HG03439 (cell line): ENCODE data around the gene MYO1B.

ENCODE experiments used
- ATAC-seq: cut with Tn5 transposase; IDR thresholded peaks from one replicate; pipeline ENCODE4 v1.9.1; 2021; ENCODE audit warnings: mild to moderate bottlenecking, moderate library complexity; ENCODE audit not compliant: unreplicated experiment

Gene MYO1B

DNA sequence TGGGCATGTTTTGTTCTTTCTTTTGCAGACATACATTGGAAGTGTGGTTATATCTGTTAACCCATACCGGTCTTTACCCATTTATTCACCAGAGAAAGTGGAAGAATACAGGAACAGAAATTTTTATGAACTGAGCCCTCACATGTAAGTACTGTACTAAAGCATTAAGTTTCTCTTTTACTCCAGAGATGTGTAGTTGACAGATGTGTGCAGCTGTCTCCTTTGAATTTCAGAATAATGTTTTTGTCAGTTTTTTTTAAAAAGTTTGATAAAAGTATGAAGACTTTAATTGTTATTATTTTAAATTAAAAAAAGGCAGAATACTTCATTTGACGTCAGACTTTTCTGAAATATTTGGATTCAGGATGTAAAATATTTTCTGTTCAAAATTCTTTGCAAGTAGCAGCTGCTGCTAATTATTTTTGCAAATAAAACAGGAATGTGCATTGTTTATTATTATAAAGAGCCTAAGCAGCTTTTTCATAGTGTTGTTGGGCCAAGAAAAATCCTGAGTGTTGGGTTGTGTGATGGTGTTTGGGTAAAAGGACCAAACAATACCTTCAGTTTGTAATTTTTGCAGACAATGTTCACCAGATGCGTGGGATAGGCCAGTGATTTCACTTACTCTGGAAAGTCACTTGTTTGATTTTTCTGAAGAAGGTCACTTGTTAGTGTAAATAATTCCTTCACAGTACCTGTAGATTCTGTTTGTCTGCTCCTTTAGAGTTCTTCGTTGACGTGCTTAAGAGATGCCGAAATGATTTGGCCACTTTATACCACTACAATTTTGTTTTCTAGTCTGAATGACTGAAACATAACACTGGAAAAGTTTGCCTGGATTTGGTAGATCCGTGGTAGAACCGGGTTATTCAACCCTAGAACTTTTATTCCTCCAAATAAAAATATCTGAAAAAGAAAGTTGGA lies 51.1 kb downstream of the MYO1B start:
- ATAC-seq, result no peak

DNA sequence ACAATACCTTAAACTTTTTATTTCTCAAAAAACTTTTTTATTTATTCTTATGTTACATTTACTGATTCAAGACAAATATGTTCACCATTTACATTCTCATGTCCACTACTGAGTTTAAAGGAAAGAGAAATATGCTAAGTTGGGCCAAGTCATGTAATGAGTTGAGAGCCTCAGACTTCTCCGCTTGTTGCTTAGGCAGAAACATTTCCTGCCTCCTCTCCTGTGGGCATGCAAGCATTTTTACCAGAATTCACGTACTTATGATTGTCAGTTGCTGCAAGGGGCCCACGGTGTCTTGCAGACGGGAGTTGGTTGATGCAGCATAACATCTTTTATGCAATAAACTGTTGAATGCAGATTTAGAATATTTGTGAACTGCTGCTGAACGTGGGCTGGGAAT lies 51.8 kb downstream of the MYO1B start:
- ATAC-seq, result no peak

DNA sequence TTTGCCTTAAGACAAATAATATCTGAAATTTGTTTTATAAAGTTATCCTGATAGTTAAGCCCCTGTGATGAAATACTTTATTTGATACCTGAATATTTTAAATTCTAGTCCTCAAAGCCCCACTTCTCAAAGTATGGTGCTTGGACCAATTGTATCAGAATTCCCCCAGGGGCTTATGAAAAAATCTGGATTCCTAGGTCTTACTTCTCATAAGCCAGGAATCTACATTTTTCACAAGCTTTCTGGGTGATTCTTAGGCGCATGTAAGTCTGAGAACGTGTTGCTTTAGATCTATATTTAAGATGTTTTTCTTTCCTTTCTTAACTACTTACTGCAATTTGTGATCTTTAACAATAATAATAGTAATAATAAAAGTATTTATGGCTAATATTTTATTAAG lies 53.1 kb downstream of the MYO1B start:
- no peak for ATAC-seq

DNA sequence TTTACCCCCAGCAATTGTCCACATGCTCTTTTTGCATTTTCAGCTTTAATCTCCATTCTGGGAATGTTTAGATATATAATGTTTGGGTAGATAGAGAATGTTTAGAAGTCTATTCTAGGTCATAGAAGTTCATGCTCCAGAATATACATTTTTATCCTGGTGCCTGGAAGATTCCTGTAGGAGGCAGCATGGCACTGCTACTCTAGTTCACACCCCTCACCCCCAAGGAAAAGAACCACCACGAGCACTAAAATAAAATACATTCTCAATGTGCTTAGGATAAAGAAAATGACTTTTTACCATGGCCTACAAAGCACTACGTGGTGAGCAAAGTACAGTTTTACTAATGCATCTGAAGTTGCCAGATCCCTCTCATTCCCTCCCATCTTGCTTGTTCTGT lies 53.8 kb downstream of the MYO1B start:
- no peak for ATAC-seq

DNA sequence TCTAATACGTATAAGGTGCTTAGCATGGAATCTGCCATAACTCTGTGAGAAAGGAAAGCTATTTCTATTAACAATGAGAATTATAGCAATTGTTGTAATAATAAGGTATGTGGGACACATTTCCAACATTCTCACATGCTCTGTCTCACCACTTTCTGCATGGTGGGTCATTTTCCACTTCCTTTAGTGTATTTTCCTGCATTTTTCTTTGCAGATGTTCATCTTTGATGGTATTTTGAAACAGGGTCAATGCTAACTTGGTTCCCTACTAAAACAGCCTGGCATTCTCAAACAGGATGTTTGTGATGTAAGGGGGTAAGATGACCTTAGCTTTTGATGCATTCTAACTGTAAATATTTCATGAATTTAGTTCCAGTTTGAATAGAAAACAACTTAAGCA lies 54.7 kb downstream of the MYO1B start:
- ATAC-seq, result no peak

DNA sequence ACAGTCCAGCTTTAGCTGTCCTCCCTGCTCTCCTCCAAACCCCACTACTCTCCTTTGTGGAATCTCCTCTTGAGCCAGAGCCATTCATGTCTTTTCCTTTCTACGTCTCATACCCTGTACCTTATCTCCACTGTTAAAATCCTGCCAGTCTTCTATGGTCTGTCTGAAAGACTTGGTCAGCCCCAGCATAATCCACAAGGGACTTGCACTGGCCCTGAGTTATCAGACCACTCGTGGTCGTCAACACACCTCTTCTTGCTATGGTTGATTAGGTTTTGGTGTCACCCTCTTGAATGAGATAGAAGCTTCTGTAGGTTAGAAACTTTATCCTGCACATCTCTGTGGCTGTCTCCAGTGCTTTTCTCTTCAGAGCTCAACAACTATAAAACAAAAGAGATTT lies 56.8 kb downstream of the MYO1B start:
- no peak for ATAC-seq

DNA sequence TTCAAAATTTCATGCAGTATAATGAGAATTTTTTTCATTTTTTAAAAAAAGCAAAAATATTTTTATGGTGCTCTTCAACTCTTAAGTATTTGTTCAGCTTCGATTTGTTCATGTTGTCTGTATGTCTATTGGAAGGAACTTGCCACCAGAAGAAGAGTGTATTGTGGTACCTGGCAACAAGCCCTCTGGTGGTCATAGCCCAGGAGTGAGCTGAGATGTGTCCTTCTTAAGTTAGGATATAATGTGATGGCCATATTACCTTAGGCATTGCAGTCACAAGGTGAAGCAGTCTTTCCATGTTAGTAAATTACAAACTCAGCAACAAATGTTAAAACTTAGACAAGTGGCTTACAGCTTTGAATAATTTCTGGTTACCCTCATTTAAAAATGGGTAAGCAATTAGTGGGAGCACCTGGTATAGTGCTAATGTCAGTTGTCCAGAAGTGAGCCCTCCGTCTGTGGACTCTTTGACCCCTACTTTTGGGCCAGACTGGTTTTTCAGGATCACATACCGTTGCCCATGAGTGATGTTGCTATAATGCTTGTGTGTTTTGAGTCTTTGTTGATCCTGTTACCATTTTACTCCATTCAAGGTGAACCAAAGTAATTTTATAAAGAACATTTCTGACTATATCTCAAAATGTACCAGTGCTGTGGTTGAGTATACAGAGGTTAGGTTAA lies 57.4 kb downstream of the MYO1B start:
- no peak for ATAC-seq

DNA sequence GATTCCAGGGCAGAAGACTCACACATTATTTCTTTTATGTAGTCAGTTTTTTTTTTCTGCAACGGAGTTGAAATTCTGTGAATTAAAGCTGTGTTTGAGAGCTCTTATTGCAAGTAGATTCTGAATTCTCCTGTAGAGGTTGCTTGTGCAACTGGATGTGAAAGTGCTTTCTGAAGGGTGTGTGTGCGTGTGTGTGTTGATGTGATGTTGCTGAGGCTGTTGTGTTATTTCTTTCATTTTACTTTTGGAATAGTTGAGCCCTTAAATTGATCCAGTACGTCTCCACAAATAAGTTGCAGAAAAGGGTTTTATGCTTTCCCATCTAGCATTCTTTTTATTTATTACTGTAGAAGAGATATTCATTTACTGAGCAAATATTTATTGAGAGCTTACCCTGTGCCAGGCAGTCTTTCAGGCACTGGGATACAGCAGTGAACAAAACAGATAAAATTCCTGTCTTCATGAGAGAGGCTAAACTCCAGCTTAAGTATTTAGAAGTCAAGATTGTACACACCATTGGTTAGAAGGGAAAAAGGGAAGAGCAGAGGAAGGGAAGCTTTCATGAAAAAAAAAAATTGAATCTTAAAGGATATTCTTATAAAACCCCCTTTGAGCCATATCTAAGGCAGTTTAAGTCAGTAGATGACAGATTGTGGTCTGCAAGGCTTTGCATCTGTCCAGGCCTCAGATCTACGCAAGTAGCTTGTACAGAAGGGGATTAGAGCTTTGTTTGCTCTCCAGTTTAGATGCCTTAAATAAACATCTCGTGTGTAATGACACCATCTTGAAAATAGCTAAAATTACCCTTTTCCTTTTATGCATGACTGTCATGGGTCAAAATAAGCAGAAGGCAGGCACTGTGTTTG lies 58.2 kb downstream of the MYO1B start:
- ATAC-seq, result no peak

DNA sequence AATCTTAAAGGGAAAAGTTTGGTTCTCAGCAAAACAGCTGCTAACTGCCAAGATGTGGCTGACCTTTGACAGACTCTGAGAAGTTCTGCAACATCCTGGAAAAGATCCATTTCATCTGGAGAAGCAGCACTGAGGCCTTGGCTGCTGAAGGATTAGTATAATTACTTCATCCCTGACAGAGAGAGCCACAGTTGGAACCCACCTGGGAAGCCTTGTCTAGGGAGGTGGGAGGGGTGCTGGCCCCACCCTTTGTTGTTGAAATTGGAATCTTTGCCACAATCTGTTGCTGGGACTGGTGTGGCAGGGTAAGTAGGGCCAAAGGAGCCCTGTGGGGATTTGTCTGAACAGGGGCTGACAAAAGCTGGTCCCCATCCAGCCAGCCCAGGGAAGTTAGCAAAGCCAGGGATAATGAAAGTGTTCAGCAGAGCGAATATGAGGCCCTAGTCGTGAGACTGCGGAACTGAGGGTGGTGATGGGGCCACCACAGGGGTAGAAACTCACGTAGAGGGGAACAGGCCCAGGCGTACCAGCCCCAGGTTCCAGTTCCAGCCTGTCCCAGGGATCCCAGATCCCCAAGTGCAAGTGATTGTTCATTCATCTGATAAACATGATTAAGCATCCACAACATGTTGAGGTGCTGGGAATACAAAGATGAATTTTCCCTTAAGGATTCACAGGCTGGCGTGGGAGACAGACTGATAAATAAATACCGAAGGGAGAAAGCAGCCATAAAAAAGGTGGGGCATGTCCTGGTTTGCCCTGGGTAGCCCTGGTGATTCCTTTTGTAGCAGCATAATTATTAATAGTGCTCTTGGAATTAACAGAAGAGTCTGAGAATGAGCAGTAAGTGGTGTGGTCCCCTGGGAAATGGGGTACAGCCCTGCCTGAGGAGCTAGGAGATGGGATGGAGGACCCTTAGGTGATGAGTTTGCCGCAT lies 60.0 kb downstream of the MYO1B start:
- ATAC-seq, result no peak

DNA sequence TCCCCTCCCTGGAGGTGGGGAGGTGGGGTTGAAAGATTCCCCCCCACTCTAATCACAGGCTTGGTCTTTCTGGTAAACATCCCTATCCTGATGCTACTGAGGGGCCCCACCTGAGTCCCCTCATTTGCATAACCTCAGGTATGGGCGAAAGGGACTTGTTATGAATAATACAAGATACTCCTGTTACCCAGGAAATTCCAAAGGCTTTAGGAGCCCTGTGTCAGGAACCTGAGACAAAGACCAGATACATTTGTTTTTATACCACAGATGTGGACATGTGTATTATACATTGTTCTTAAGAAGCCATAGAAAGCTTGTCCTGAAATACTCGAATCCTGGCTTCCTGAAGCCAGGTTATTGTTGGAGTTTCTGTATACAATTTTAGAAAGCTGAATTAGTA lies 62.8 kb downstream of the MYO1B start:
- no peak for ATAC-seq

DNA sequence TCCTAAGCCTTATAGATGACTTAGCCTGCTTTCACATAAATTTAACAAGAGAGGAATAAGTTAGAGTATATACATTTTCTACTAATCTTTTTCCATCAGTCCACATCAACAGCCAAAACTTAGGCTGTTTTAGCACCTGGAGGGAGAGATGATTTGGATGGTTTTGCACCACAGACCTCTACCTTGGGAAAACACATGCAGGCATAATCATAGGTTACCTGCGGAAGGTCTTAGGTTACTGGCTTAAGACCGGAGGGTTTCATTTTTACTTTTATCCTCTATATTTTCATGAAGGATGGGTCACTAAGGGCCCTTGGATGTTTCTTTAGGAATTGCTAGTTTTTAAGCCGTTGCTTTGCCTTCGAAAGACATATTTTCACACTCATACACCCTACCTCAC lies 66.0 kb downstream of the MYO1B start:
- no peak for ATAC-seq

DNA sequence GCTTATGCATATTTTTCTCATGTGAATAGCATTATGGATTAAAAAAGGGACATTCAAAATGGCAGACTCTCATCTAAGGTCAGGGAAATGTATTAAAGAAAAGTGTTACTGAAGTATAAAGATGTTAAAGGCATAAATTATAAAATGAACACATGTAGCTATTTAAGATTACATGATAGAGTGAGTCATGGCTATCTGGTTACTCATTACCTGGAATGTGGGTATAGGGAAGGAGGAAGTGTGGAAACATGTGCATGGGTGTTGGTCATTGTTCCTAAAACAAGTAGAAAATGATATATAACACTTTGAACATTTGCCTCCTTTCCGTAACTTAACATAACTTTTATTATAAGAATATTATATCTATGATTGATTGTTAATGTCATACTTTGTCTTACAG lies 66.4 kb downstream of the MYO1B start:
- ATAC-seq, result no peak

DNA sequence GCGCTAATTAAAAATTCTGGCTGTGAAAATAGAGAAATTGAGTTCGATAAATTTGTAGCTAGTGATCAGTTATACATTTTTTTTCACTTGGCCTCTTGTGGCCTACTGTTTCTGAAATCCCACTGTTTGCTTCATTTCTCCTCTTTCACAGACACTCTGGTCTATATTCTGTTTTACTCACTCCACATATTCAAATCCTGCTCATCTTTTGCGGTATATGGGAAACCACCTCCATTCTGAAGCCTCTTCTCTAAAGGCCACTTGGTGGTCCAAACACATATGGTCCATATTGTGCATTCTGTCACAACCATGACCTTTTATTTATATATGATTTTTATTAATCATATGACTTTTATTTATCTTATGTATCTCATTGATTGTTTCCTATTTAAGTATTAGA lies 67.0 kb downstream of the MYO1B start:
- no peak for ATAC-seq

DNA sequence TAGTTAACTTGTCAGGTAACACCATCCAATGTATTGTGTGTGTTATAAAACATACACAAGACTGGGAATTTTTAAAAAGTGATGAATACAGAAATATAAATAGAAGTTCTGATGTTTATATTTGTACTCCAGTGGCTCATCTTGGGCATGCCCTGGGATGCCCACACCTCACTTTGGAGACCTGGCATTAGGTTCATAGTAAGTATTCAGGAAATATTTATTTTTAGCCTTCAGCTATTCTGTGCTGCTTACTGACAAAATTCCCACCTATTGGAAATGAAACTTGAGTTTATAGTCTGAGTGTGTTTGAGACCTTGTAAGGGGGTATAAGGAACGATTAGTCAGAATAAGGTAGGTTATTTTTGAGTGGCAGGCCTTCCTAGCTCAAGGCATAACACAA lies 67.5 kb downstream of the MYO1B start:
- ATAC-seq, result no peak

DNA sequence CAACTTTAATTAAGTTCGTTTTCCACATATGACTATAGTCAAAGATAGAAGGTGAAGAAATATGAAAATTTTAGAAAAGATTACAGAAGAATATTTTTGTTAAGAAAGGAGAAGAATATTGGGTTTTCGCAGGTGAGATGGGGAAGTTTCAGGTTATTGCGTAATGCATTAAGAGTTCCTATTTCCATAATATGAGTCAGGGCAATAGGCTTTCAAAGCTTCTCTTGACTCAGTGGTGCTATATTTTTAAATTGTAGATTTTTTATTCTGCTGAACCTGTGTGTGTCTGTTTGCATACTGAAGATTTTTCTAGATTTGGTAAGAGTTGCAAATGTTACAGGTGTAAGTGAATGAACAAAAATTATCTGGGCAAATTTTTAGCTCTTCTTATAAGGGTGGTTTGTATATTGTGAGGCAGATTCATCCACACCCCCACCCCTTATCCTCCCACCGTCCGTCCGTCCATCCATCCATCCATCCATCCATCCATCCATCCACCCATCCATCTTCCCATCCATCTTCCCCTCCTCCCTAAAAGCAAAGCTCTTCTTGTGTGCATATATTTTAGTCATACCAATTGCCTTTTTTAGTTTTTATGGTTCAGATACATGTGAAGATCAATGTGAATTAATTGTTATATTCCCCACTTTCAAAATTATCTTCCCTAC lies 69.6 kb downstream of the MYO1B start:
- no peak for ATAC-seq

DNA sequence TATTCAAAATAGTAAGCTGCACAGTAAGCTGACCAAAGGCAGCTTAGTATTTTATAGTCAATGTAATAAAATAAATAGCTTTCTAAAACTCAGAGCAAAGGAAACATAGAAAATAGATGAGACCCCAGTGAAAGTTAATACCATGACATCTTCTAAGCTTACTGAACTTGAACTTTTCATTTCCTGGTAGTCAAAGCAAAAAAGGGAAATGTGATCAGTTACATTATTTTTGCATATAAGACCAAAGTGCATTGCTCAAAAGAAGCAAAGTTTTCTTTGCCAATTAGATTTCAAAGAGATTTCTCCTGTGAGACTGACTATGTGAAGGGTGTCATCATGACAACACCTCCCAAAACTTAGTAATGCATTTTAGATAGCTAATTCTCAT lies 70.2 kb downstream of the MYO1B start:
- ATAC-seq, result no peak

DNA sequence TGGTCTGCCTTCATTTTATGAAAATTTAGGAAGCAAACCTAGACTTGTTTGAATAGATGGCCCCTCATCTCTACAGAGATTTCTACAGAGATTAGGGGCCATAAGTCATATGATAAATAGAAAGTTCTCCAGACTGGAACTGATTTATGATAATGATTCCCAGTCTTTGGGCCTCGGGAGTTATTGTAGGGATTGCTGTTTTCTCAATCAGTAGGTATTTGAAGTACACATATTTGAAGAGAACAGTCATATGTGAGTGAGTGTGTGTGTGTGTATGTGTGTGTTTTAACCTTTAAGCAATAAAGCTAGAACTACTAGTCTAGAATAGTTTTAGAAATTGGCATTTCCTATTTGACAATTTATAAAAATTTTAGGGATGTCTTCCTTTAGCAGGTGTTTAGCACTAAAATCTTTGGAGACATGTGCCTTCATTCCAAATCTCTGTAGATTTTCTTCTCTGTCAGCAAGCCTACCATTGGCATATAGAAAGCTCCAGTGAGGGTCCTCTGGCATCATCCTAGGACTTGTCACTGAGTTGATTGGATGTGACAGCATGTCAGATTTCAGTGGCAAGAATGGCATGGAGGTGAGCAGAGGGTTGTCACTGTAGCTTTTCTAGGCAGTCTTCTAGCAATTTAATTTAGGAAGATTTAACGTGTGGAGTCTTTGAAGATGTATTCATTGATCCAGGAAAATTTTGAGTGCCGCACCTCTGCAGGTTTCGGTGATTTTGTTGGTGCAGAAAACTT lies 71.2 kb downstream of the MYO1B start:
- ATAC-seq, result no peak

DNA sequence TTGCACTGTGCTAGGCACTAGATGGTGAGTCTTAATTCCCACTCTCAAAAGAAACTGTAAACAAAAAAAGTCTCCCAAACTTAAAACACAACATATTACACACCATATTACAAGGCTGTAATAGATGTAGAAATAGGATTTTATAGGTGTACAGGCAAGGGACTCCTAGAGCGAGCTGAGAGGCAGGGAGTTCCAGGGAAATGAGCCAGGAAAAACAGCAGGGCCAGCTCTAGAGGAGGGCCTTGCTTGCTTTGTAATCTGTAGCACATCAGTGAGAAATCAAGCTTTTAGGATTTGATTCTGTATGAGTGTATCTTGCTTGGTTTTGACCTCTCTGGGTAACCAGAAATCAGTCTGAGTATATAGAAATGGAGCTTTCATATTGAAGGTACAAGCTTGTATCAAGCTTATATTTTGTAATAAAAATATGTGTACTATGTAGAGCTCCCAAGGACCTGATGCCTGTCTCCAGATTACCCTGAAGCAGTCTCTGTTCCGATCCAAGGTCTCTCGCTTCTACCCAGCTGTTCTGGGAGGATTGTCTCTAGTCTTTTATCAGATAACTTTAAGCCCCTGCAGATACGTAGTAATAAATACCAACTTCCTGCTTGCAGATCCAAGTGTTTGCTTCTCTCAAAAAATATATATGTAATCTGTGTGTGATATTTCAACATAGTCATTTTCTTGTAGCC lies 73.0 kb downstream of the MYO1B start:
- ATAC-seq, result no peak

DNA sequence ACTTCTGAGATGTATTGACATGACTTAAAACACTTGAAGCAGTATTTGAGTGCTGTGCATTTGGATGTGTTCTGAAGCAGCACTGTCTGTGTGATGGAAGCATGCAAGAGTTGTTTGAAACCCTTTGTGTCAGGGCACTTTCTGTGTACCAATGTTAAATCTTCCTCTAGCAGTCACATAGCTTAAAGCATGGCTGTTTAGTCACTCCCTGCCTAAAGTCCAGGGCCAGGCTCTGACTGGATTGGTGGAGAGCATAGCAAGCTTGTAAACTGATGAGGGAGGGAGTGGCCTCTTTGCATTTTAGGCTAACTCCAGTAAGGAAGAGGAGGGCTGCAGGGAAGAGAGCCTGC lies 73.5 kb downstream of the MYO1B start:
- no peak for ATAC-seq
